ENCODE data around the gene MKRN2. TPM values are rescaled to one million over a fixed set of nuclear protein-coding genes. Genes with fewer than 3 reads are reported as not detected.
A peak's percentile ranks its signal among the peaks of the same experiment; 100 is the strongest.

Gene MKRN2, protein sequence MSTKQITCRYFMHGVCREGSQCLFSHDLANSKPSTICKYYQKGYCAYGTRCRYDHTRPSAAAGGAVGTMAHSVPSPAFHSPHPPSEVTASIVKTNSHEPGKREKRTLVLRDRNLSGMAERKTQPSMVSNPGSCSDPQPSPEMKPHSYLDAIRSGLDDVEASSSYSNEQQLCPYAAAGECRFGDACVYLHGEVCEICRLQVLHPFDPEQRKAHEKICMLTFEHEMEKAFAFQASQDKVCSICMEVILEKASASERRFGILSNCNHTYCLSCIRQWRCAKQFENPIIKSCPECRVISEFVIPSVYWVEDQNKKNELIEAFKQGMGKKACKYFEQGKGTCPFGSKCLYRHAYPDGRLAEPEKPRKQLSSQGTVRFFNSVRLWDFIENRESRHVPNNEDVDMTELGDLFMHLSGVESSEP
- polyA plus RNA-seq (2013): 19.7 and 20.3 TPM in 2 replicates

DNA sequence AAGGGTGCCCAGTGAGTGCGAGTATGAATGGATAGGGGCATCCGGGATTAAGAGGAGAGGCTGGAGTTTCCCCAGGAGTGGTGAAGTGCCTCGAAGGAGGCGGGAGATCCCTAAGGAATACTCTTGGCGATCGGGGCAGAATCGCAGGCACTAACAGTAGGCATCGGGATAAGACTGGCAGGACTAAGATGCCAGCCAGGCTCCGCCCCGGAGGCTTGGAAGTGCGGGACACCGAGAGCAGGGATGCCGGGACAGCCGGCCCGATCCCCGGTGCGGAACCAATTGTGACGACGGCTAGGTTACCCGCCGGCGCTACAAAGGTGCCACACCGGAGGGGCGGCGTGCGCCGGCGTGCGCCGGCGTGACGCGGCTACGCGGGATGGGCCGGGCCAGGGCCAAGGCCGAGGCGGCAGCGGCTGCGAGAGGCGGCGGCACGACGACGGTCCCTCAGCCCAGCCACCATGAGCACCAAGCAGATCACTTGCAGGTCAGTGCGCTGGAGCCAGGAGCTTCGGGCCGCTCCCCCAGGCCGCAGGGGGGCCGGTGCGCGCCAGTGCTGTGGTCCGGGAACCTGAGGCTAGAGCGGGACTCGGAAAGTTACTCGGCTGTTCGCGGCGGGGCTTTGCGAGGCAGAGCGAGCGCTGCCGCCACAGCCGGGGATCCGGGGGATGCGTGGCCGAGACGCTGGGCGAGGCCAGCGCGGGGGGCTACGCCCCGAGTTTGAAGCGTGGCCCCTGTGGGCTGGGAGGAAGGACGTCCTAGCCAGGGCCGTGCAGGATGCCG, at the start of gene MKRN2:
Gene MKRN2, plus strand, starts transcription at position 398 of the 783 bp plus-strand sequence. Its CDS starts 64 bp downstream, at position 462.
- Histone ChIP-seq H3K4me2 (ENCODE audit: low read length) (peak within 1 kb of the TSS; percentile 78), H4K12ac (ENCODE audit: low read depth, low read length) (peak within 1 kb of the TSS; percentile 100), H2BK120ac (ENCODE audit: insufficient read depth, low read length, poor library complexity) (peak within 1 kb of the TSS; percentile 97), H2BK5ac (ENCODE audit: low read depth, low read length, poor library complexity) (peak within 1 kb of the TSS; percentile 96), H3K79me1 (ENCODE audit: low read length) (peaks cover 10% of the 10 kb centered on the region), H3K27ac (ENCODE audit: low read depth, low read length) (peak within 1 kb of the TSS; percentile 93), H3K27me3 (ENCODE audit: insufficient read depth, low read length) (no peaks in the 10 kb centered on the region), H3K4ac (ENCODE audit: low read depth, low read length) (peak within 1 kb of the TSS; percentile 91), H2AK5ac (ENCODE audit: low read length) (peak within 1 kb of the TSS; percentile 64), H3K9ac (ENCODE audit: low read length) (peak within 1 kb of the TSS; percentile 97), H3K23ac (ENCODE audit: low read length) (no peak within 1 kb of the TSS), H3K18ac (ENCODE audit: low read length) (peak within 1 kb of the TSS; percentile 99), H2BK12ac (ENCODE audit: low read length) (peak within 1 kb of the TSS; percentile 40), H3K14ac (ENCODE audit: low read length) (peak within 1 kb of the TSS; percentile 100), H3K36me3 (ENCODE audit: control insufficient read depth in 1 of 2, insufficient read depth in 2 of 2, low read length in 2 of 2) (no peaks in the 10 kb centered on the region), H4K91ac (ENCODE audit: low read depth, low read length) (peak within 1 kb of the TSS; percentile 95), H4K8ac (ENCODE audit: low read depth, low read length) (peak within 1 kb of the TSS; percentile 99), H3K4me3 (ENCODE audit: low read depth, low read length) (peak within 1 kb of the TSS; percentile 100), H3K79me2 (ENCODE audit: control insufficient read depth, insufficient read depth, low read length, poor library complexity) (peaks cover 14% of the 10 kb centered on the region), H2AFZ (ENCODE audit: insufficient read depth, low read length, poor library complexity) (peak within 1 kb of the TSS; percentile 89), H3K4me1 (ENCODE audit: control insufficient read depth in 1 of 2, insufficient read depth in 2 of 2, low read length in 2 of 2) (peaks cover 3 to 4% of the 10 kb centered on the region in 2 experiments), H3K9me3 (ENCODE audit: insufficient read depth, low read depth, low read length) (peaks cover 2% of the 10 kb centered on the region)
- DNase-seq: peak; percentile 86 to 95
- WGBS (ENCODE audit: extremely low coverage, insufficient coverage, insufficient read length): no CpG with 5 or more reads among the region's 77 CpGs

DNA sequence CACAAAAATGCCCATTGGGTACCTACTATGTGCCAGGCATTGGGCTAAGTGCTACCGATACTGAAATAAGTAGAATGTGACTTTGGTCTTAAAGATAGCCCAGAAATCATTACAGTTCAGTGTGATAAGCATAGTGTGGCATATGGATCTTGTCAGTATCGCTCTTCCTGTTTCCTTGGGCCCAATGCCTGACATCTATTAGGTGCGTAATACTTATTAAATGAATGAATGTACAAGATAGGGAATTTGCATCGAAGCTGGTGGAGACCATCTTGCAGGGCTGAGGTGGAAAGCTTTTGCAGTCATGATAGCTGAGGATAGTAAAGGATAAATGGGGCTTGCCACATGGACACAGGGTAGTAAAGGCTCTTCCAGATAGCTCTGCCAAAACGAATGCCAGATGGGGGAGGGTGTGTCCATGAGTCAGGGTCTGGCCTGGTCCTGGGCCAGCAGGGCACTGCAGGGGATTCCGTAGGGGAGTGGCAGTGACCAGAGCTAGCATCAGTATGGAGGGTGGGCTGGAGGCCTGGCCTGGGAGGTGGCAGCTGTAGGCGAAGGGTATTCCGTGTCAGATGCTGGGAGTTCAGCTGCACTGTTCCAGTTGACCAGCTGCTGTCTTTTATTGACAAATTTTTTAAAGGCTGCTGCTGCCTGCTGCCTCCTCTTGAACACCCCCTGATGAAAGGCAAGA, 49.2 kb upstream of the MKRN2 start:
- Histone ChIP-seq H3K14ac (ENCODE audit: low read length) (no peak overlapping the region), H3K79me2 (ENCODE audit: control insufficient read depth, insufficient read depth, low read length, poor library complexity) (no peaks in the 10 kb centered on the region), H2BK120ac (ENCODE audit: insufficient read depth, low read length, poor library complexity) (no peak overlapping the region), H2AFZ (ENCODE audit: insufficient read depth, low read length, poor library complexity) (no peak overlapping the region), H4K12ac (ENCODE audit: low read depth, low read length) (no peak overlapping the region), H4K8ac (ENCODE audit: low read depth, low read length) (no peak overlapping the region), H4K91ac (ENCODE audit: low read depth, low read length) (no peak overlapping the region), H3K27me3 (ENCODE audit: insufficient read depth, low read length) (no peaks in the 10 kb centered on the region), H2BK5ac (ENCODE audit: low read depth, low read length, poor library complexity) (no peak overlapping the region), H3K23ac (ENCODE audit: low read length) (no peak overlapping the region), H3K79me1 (ENCODE audit: low read length) (peaks cover 2% of the 10 kb centered on the region), H2BK12ac (ENCODE audit: low read length) (no peak overlapping the region), H3K4me2 (ENCODE audit: low read length) (peak overlapping the region; percentile 11), H3K9me3 (ENCODE audit: insufficient read depth, low read depth, low read length) (peaks cover 2% of the 10 kb centered on the region), H3K4me3 (ENCODE audit: low read depth, low read length) (no peak overlapping the region), H3K9ac (ENCODE audit: low read length) (no peak overlapping the region), H3K36me3 (ENCODE audit: control insufficient read depth in 1 of 2, insufficient read depth in 2 of 2, low read length in 2 of 2) (peaks cover 8 to 10% of the 10 kb centered on the region in 2 experiments), H3K18ac (ENCODE audit: low read length) (no peak overlapping the region), H3K4ac (ENCODE audit: low read depth, low read length) (no peak overlapping the region), H2AK5ac (ENCODE audit: low read length) (no peak overlapping the region), H3K27ac (ENCODE audit: low read depth, low read length) (peak overlapping the region; percentile 5), H3K4me1 (ENCODE audit: control insufficient read depth in 1 of 2, insufficient read depth in 2 of 2, low read length in 2 of 2) (peaks cover 7% of the 10 kb centered on the region in 2 experiments)
- no peak for DNase-seq
- no CpG with 5 or more reads among the region's 8 CpGs for WGBS (ENCODE audit: extremely low coverage, insufficient coverage, insufficient read length)

DNA sequence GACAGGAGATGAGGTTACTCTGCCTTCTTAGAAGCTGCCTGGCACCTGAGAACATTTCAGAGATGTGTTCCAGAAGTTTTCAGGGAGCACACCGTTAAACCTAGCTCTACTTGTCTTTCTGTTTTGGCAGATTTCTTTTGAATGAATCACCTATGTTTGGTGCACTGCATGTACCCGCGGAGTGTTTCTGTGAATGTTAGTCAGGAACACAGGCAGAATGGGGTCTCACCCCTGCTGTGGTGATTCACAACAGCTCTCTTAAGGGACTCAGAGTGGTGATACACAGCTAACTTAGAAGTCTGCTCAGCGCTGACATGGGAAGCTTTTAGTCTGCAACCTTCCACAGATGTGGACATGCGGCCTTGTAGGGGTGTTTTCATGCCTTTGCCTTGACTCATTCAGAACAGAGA, 48.6 kb upstream of the MKRN2 start:
- H3K9ac ChIP-seq (ENCODE audit: low read length): no peak overlapping the region
- H3K4ac ChIP-seq (ENCODE audit: low read depth, low read length): no peak overlapping the region
- H4K12ac ChIP-seq (ENCODE audit: low read depth, low read length): no peak overlapping the region
- H2AFZ ChIP-seq (ENCODE audit: insufficient read depth, low read length, poor library complexity): no peak overlapping the region
- no peak overlapping the region for H3K14ac ChIP-seq (ENCODE audit: low read length)
- H3K4me1 ChIP-seq (ENCODE audit: control insufficient read depth in 1 of 2, insufficient read depth in 2 of 2, low read length in 2 of 2): peaks cover 7% of the 10 kb centered on the region in 2 experiments
- H3K18ac ChIP-seq (ENCODE audit: low read length): no peak overlapping the region
- H3K4me2 ChIP-seq (ENCODE audit: low read length): peak overlapping the region; percentile 11
- no peaks in the 10 kb centered on the region for H3K27me3 ChIP-seq (ENCODE audit: insufficient read depth, low read length)
- H2AK5ac ChIP-seq (ENCODE audit: low read length): no peak overlapping the region
- no peak overlapping the region for H2BK5ac ChIP-seq (ENCODE audit: low read depth, low read length, poor library complexity)
- peaks cover 2% of the 10 kb centered on the region for H3K9me3 ChIP-seq (ENCODE audit: insufficient read depth, low read depth, low read length)
- H3K79me1 ChIP-seq (ENCODE audit: low read length): peaks cover 2% of the 10 kb centered on the region
- H3K36me3 ChIP-seq (ENCODE audit: control insufficient read depth in 1 of 2, insufficient read depth in 2 of 2, low read length in 2 of 2): peaks cover 6 to 7% of the 10 kb centered on the region in 2 experiments
- H2BK12ac ChIP-seq (ENCODE audit: low read length): no peak overlapping the region
- no peak overlapping the region for H2BK120ac ChIP-seq (ENCODE audit: insufficient read depth, low read length, poor library complexity)
- H4K91ac ChIP-seq (ENCODE audit: low read depth, low read length): no peak overlapping the region
- peak overlapping the region; percentile 5 for H3K27ac ChIP-seq (ENCODE audit: low read depth, low read length)
- peak; percentile 21 to 66 for DNase-seq
- no peak overlapping the region for H3K4me3 ChIP-seq (ENCODE audit: low read depth, low read length)
- H4K8ac ChIP-seq (ENCODE audit: low read depth, low read length): no peak overlapping the region
- WGBS (ENCODE audit: extremely low coverage, insufficient coverage, insufficient read length): no CpG with 5 or more reads among the region's 5 CpGs
- no peak overlapping the region for H3K23ac ChIP-seq (ENCODE audit: low read length)
- no peaks in the 10 kb centered on the region for H3K79me2 ChIP-seq (ENCODE audit: control insufficient read depth, insufficient read depth, low read length, poor library complexity)

DNA sequence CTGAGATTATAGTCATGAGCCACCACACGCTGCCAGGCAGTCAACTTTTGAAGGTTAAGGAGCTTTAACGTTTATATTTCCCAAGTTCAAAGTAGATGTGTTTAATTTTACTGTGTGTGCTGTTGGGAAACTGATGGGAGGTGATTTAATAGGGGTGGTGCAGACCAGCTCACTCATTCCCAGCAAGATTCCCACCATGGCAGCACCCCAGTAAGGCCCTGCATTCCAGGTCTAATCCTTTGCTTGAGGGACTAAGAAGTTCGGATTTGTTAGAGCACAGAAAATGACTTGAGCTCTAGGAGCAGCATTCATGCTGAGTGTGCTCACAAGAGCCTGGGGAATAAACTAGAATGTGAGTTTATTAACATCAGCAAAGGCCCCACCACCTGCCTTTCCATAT, 47.4 kb upstream of the MKRN2 start:
- Histone ChIP-seq H2BK5ac (ENCODE audit: low read depth, low read length, poor library complexity) (no peak overlapping the region), H2BK12ac (ENCODE audit: low read length) (no peak overlapping the region), H4K8ac (ENCODE audit: low read depth, low read length) (no peak overlapping the region), H3K14ac (ENCODE audit: low read length) (no peak overlapping the region), H3K4ac (ENCODE audit: low read depth, low read length) (no peak overlapping the region), H2BK120ac (ENCODE audit: insufficient read depth, low read length, poor library complexity) (no peak overlapping the region), H3K4me2 (ENCODE audit: low read length) (no peak overlapping the region), H3K18ac (ENCODE audit: low read length) (no peak overlapping the region), H3K27ac (ENCODE audit: low read depth, low read length) (no peak overlapping the region), H3K36me3 (ENCODE audit: control insufficient read depth in 1 of 2, insufficient read depth in 2 of 2, low read length in 2 of 2) (peaks cover 1 to 2% of the 10 kb centered on the region in 2 experiments), H3K4me1 (ENCODE audit: control insufficient read depth in 1 of 2, insufficient read depth in 2 of 2, low read length in 2 of 2) (peaks cover 7% of the 10 kb centered on the region in 2 experiments), H2AK5ac (ENCODE audit: low read length) (no peak overlapping the region), H4K12ac (ENCODE audit: low read depth, low read length) (no peak overlapping the region), H3K27me3 (ENCODE audit: insufficient read depth, low read length) (no peaks in the 10 kb centered on the region), H2AFZ (ENCODE audit: insufficient read depth, low read length, poor library complexity) (no peak overlapping the region), H3K23ac (ENCODE audit: low read length) (no peak overlapping the region), H3K4me3 (ENCODE audit: low read depth, low read length) (no peak overlapping the region), H3K9ac (ENCODE audit: low read length) (no peak overlapping the region), H3K79me2 (ENCODE audit: control insufficient read depth, insufficient read depth, low read length, poor library complexity) (no peaks in the 10 kb centered on the region), H4K91ac (ENCODE audit: low read depth, low read length) (no peak overlapping the region), H3K79me1 (ENCODE audit: low read length) (peaks cover 2% of the 10 kb centered on the region), H3K9me3 (ENCODE audit: insufficient read depth, low read depth, low read length) (peaks cover 2% of the 10 kb centered on the region)
- no CpG with 5 or more reads among the region's 3 CpGs for WGBS (ENCODE audit: extremely low coverage, insufficient coverage, insufficient read length)
- DNase-seq: no peak

Data from trophoblast cell (in vitro differentiated cells and primary cell).